NCI-H1694 (cell line): ENCODE results near the gene MAN1A2.

Source experiments
- DNase-seq: peaks from one replicate; lab custom pipeline; 2025; lab: John Stamatoyannopoulos, UW

The MAN1A2 gene

GRCh38 chr1:117495068-117495467 lies 127.8 kb downstream of the MAN1A2 start:
- no peak for DNase-seq

- no peak for DNase-seq
Measured at GRCh38 chr1:117499071-117499470, 131.8 kb downstream of the MAN1A2 start.

- DNase-seq = no peak
Measured at GRCh38 chr1:117500584-117500983, 133.3 kb downstream of the MAN1A2 start.

- no peak for DNase-seq
Measured at GRCh38 chr1:117501281-117501680, 134.0 kb downstream of the MAN1A2 start.

GRCh38 chr1:117511273-117511672 lies 144.0 kb downstream of the MAN1A2 start:
- DNase-seq = no peak

GRCh38 chr1:117512728-117513321 lies 145.6 kb downstream of the MAN1A2 start:
- DNase-seq = peak; percentile 27

GRCh38 chr1:117523111-117523510 lies 155.9 kb downstream of the MAN1A2 start:
- DNase-seq = no peak

GRCh38 chr1:117527074-117527473 lies 159.8 kb downstream of the MAN1A2 start:
- no peak for DNase-seq

GRCh38 chr1:117527566-117528102 lies 160.4 kb downstream of the MAN1A2 start:
- DNase-seq = no peak

GRCh38 chr1:117529683-117530082 lies 162.4 kb downstream of the MAN1A2 start:
- DNase-seq = no peak

- DNase-seq = no peak
Measured at GRCh38 chr1:117531222-117531621, 164.0 kb downstream of the MAN1A2 start.

GRCh38 chr1:117534995-117535467 lies 167.8 kb downstream of the MAN1A2 start:
- DNase-seq = peak; percentile 67

- DNase-seq = no peak
Measured at GRCh38 chr1:117535821-117536220, 168.6 kb downstream of the MAN1A2 start.

- no peak for DNase-seq
Measured at GRCh38 chr1:117537291-117537920, 170.2 kb downstream of the MAN1A2 start.

GRCh38 chr1:117540532-117540931 lies 173.3 kb downstream of the MAN1A2 start:
- DNase-seq = no peak

GRCh38 chr1:117541003-117541402 lies 173.8 kb downstream of the MAN1A2 start:
- DNase-seq = no peak

GRCh38 chr1:117541585-117541984 lies 174.3 kb downstream of the MAN1A2 start:
- no peak for DNase-seq

- no peak for DNase-seq
Measured at GRCh38 chr1:117544509-117545109, 177.4 kb downstream of the MAN1A2 start.

GRCh38 chr1:117546467-117546866 lies 179.2 kb downstream of the MAN1A2 start:
- no peak for DNase-seq

GRCh38 chr1:117553471-117553870 lies 186.2 kb downstream of the MAN1A2 start:
- no peak for DNase-seq

GRCh38 chr1:117555806-117556205 lies 188.6 kb downstream of the MAN1A2 start:
- no peak for DNase-seq

GRCh38 chr1:117556341-117556740 lies 189.1 kb downstream of the MAN1A2 start:
- DNase-seq = no peak

- DNase-seq = no peak
Measured at GRCh38 chr1:117556976-117557375, 189.7 kb downstream of the MAN1A2 start.
